HEK293T (cell line): Measurements from ENCODE around the gene PECR.

Source experiments
- ARNT ChIP-seq: fragments of 450-650 bp; IDR thresholded peaks from 2 replicates; pipeline ENCODE4 v1.6.1; 2017; ENCODE audit warnings: mild to moderate bottlenecking
- CTBP1 ChIP-seq: fragments of 450-650 bp; IDR thresholded peaks from 2 replicates; pipeline ENCODE4 v1.6.1; 2016; ENCODE audit warnings: borderline replicate concordance
- ELF4 ChIP-seq: fragments of 450-650 bp; IDR thresholded peaks from 2 replicates; pipeline ENCODE4 v1.6.1; 2017; ENCODE audit warnings: antibody characterized with exemption
- FOXK2 ChIP-seq: fragments of 450-650 bp; IDR thresholded peaks from 2 replicates; pipeline ENCODE4 v1.6.1; 2016; ENCODE audit warnings: mild to moderate bottlenecking
- FOXM1 ChIP-seq: fragments of 450-650 bp; IDR thresholded peaks from 2 replicates; pipeline ENCODE4 v1.6.1; 2017; ENCODE audit warnings: mild to moderate bottlenecking, borderline replicate concordance
- HDGF ChIP-seq: fragments of 450-650 bp; IDR thresholded peaks from 2 replicates; pipeline ENCODE4 v1.6.1; 2017; ENCODE audit warnings: antibody characterized with exemption, borderline replicate concordance
- L3MBTL2 ChIP-seq: fragments of 450-650 bp; conservative IDR thresholded peaks from 2 replicates; pipeline ENCODE4 v1.6.1; 2016; ENCODE audit warnings: mild to moderate bottlenecking
- LEF1 ChIP-seq: fragments of 450-650 bp; IDR thresholded peaks from 2 replicates; pipeline ENCODE4 v1.6.1; 2017; ENCODE audit warnings: mild to moderate bottlenecking, borderline replicate concordance
- NFRKB ChIP-seq: fragments of 450-650 bp; IDR thresholded peaks from 2 replicates; pipeline ENCODE4 v1.6.1; 2016; ENCODE audit warnings: mild to moderate bottlenecking, moderate library complexity
- SP1 ChIP-seq: fragments of 450-650 bp; IDR thresholded peaks from 2 replicates; pipeline ENCODE4 v1.6.1; 2017
- SUZ12 ChIP-seq: fragments of 450-650 bp; IDR thresholded peaks from 2 replicates; pipeline ENCODE4 v1.6.1; 2016; ENCODE audit warnings: mild to moderate bottlenecking
- TARDBP ChIP-seq: fragments of 450-650 bp; IDR thresholded peaks from 2 replicates; pipeline ENCODE4 v1.6.1; 2016
- ZNF384 ChIP-seq: fragments of 450-650 bp; IDR thresholded peaks from 2 replicates; pipeline ENCODE4 v1.6.1; 2016
- TF ChIP-seq, protein P1 (sequence below): fragments of 450-650 bp; IDR thresholded peaks from 2 replicates; pipeline ENCODE4 v1.6.1; 2016

DNA sequence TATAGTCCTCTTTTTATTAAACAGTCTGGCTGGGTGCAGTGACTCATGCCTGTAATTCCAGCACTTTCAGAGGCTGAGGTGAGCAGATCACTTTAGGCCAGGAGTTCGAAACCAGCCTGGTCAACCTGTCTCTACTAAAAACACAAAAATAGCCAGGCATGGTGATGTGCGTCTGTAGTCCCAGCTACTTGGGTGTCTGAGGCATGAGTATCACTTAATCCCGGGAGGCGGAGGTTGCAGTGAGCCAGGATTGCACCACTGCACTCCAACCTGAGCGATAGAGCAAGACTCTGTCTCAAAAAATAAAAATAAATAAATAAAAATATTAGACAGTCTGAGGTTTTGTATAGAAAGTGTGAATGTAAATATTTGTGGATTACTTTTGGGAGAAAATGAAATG is 45.3 kb upstream of the PECR start:
- TF ChIP-seq LEF1: no peak
- no peak for TF ChIP-seq FOXK2
- no peak for TF ChIP-seq SP1
- TF ChIP-seq SUZ12: no peak
- TF ChIP-seq CTBP1: no peak
- no peak for TF ChIP-seq ARNT
- TF ChIP-seq, protein P1, sequence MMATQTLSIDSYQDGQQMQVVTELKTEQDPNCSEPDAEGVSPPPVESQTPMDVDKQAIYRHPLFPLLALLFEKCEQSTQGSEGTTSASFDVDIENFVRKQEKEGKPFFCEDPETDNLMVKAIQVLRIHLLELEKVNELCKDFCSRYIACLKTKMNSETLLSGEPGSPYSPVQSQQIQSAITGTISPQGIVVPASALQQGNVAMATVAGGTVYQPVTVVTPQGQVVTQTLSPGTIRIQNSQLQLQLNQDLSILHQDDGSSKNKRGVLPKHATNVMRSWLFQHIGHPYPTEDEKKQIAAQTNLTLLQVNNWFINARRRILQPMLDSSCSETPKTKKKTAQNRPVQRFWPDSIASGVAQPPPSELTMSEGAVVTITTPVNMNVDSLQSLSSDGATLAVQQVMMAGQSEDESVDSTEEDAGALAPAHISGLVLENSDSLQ: no peak
- no peak for TF ChIP-seq ELF4
- no peak for TF ChIP-seq TARDBP
- no peak for TF ChIP-seq ZNF384
- TF ChIP-seq HDGF: no peak
- TF ChIP-seq NFRKB: no peak
- TF ChIP-seq FOXM1: no peak
- no peak for TF ChIP-seq L3MBTL2
